GM20000 (cell line): ENCODE measurements around the gene IRX2.

Source experiments
- DNase-seq: peaks from one replicate; pipeline ENCODE4 v3.0.0; 2012; ENCODE audit warnings: low spot score
- CTCF ChIP-seq: IDR thresholded peaks from 2 replicates; pipeline ENCODE4 v1.5.1; 2012; ENCODE audit warnings: mild to moderate bottlenecking, control low read depth; ENCODE audit errors: extremely low read depth, missing control alignments

The IRX2 gene

DNA sequence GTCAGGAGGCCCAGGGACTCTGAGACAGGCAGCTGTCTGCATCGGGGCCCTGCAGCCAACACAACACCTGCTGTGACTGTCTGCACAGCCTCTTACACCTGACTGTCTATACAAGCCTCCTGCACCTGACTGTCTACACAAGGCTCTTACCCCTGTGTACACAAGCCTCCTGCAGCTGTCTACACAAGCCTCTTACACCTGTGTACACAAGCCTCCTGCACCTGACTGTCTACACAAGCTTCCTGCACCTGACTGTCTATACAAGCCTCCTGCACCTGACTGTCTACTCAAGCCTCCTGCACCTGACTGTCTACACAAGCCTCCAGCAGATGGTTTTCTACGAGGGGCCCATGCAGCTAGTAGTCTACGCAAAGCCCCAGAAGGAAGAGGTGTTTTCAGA, 18.6 kb downstream of the IRX2 start:
- no peak for TF ChIP-seq CTCF
- no peak for DNase-seq

DNA sequence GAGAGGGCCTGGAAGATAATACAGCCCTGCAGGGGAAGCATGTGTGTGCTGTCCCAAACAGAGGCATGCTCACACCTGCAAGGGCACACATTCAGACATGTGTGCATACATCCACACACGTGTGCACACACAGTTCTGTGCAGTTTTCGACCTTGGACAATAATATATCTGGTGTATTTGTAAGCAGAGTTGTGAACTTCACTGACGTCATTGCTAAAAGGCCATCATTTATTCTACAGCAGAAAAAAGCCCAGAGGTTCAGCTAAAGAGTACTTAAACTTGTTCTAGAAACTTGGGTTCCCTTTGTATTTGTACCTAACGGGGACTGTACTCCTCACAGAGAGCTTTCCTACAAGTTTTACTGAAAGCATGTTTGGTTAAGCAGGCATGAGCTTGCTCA, 19.5 kb downstream of the IRX2 start:
- no peak for DNase-seq
- no peak for TF ChIP-seq CTCF

- no peak for TF ChIP-seq CTCF
- DNase-seq: no peak
Measured at GRCh38 chr5:2729189-2729588, 22.3 kb downstream of the IRX2 start.

DNA sequence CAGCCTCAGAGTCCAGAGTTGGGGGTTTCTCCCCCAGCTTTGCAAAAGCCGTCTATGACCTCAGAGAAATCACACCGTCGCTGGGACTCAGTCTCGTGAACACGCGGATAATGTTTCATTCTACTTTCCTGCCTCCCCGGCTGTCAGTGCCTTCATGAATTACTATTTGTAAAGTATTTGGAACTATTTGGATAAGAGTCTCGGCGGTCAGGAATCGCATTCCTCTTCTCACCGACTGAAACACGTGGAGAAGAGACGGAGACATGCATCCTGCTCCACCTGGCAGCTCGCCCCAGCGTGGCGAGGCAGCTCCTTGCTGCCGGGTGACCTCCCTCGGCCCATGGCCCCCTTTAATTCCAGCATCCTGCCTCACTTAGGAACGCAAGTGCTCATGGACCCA, 23.9 kb downstream of the IRX2 start:
- no peak for TF ChIP-seq CTCF
- DNase-seq: no peak

GRCh38 chr5:2725980-2726765, 25.3 kb downstream of the IRX2 start:
- no peak for DNase-seq
- TF ChIP-seq CTCF: no peak

GRCh38 chr5:2724831-2725230, 26.6 kb downstream of the IRX2 start:
- no peak for DNase-seq
- TF ChIP-seq CTCF: no peak

GRCh38 chr5:2724031-2724581, 27.4 kb downstream of the IRX2 start:
- TF ChIP-seq CTCF: no peak
- no peak for DNase-seq
